Right ventricle myocardium superior (tissue), 1 donor: ENCODE results near the gene C9orf78. TPM values are rescaled to one million over a fixed set of nuclear protein-coding genes. Genes with fewer than 3 reads are reported as not detected.
"Not testable (repeated sequence)": the region's sequence is repeated elsewhere in the genome, so short reads cannot be mapped to it uniquely, and the experiment has no call there.

Experiments used
- ATAC-seq: fragments of 200-7000 bp; cut with Tn5 transposase; one replicate; pipeline ENCODE4 v1.9.1; 2020; ENCODE audit warnings: mild to moderate bottlenecking; ENCODE audit not compliant: poor library complexity
- DNase-seq: peaks from one replicate; pipeline ENCODE4 v3.0.0-alpha.2; 2020
- intact Hi-C: fragments of 100-400 bp; cut with DNase I; formaldehyde crosslinking; loops from one replicate; pipeline ENCODE4 v1.11.2; 2022
- microRNA-seq: library from miRNA; unstranded; fragments of <30 nt; microRNA quantifications from one replicate; pipeline ENCODE4 v1.2.0, GENCODE V29; 2020
- total RNA-seq: library from RNA; stranded (reverse); fragmentation: NEBNext Ultra II Directional; extraction: Animal tissue kit (Norgen Biotek cat#: 25700); gene quantifications from one replicate; pipeline ENCODE4 v1.2.1, GENCODE V29; 2021
- donor health status: DM: no; HTN: yes; CAD: no; lungs with severe emphysema.

Gene C9orf78
- total RNA-seq, 1 donor from 2014 or later, result 31.4 TPM

DNA sequence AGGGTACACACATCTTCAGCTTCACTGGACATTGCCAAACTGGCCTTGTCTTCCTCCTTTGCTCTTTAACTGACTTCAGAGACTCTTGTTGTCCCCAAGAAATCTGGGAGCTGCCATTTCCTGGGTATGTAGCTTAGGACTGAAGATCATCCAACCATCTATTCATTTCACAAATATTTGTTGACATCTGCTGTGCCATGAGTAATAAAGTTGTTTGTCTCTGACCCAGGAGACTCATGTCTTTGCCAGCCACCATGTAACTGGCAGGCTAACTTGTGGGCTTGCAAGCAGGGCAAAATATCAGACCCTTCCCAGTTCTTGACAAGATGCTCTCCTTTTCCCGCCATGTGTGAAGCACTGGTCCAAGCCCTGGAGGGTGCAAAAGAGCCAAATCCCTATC is 49.2 kb downstream of the C9orf78 start:
- DNase-seq (no peak), ATAC-seq (no peak)
- intact Hi-C loops, result loop anchor here (5.0 kb wide), 1 partner anchor 654 kb away; no protein-coding TSS in a partner anchor

DNA sequence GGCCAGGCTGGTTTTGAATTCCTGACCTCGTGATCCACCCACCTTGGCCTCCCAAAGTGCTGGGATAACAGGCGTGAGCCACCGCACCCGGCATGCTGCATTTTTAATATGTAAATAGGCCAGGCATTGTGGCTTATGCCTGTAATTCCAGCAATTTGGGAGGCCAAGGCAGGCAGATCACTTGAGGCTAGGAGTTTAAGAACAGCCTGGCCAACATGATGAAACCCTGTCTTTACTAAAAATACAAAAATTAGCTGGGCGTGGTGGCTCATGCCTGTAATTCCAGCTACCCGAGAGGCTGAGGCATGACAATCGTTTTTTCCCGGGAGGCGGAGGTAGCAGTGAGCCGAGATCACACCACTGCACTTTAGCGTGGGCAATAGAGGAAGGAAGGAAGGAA is 50.1 kb downstream of the C9orf78 start:
- ATAC-seq, DNase-seq: not testable (repeated sequence)
- intact Hi-C loops, result loop anchor here (5.0 kb wide), 2 partner anchors 143 to 653 kb away; partner anchors contain the start of gene ASB6

DNA sequence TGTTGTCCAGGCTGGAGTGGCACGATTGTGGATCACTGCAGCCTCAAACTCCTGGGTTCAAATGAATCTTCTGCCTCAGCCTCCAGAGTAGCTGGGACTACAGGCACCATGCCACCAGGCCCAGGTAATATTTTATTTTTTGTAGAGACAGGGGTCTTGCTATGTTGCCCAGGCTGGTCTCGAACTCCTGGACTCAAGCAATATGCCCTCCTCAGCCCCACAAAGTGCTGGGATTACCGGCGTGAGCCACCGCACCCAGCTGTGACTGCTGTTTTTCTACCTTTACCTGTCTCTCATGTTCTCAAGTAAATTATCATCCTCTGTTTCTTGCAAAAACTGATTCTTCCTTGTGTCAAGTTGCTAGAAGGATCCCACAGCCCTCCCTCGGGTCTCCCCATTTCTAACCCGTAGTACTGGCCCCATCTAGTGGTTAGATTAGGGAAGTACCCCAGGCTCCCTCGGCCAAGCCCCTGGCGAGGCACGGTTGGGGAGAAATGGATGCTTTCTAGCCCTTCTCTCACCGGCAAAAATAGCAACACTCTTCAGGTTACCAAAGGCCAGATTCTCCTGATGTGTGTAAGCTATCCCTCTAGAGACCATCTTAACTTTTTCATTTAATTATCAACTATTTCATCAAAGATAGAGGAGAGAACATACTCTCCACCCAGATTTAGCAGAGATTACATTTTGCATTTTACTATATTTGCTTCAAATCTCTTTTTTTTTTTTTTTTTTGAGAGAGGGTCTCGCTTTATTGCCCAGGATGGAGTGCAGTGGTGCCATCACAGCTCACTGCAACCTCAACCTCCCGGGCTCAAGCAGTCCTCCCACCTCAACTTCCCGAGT is 51.3 kb downstream of the C9orf78 start:
- DNase-seq, result peak; percentile 68
- ATAC-seq, result peak; percentile 96

DNA sequence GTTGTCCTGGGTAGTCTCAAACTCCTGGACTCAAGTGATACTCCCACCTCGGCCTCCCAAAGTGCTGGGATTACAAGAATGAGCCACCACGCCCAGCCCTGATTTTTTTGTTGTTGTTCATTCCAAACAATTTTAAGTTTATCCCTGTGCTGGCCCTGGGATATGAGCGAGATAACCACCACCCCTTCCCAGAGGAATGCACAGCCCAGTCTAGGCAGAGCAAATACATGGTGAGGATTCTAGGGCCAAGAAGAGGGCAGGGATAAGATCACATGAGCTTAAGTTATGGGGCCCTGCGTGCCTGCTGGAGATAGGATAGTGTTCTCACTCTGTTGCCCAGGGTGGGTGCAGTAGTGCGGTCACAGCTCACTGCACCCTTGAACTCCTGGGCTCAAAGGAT is 53.1 kb downstream of the C9orf78 start:
- intact Hi-C loops, result loop anchor here (2.0 to 5.0 kb wide), 2 partner anchors 43 to 140 kb away; partner anchors contain the start of gene ASB6
- DNase-seq, result no peak
- no peak for ATAC-seq

More for the DNA sequence above, 51.3 kb downstream of the C9orf78 start:
- intact Hi-C loops, result loop anchor here (2.0 to 5.0 kb wide), 2 partner anchors 45 to 141 kb away; partner anchors contain the start of gene ASB6

DNA sequence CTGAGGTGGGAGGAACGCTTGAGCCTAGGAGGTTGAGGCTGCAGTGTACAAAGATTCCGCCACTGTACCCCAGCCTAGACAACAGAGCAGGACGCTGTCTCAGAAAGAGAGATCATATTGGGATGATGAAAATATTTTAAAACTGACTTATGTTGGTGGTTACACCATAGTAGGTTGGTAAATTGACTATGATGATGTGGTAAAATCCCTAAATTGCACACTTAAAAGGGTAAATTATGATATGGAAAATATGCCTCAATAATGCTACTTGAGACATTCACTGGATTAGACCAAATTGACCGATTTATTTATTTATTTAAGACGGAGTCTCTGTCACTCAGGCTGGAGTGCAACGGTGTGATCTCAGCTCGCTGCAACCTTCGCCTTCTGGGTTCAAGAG is 53.9 kb downstream of the C9orf78 start:
- intact Hi-C loops, result loop anchor here (5.0 kb wide), 1 partner anchor 139 kb away; the partner anchor contains the start of gene ASB6
- ATAC-seq, result no peak
- DNase-seq, result no peak

DNA sequence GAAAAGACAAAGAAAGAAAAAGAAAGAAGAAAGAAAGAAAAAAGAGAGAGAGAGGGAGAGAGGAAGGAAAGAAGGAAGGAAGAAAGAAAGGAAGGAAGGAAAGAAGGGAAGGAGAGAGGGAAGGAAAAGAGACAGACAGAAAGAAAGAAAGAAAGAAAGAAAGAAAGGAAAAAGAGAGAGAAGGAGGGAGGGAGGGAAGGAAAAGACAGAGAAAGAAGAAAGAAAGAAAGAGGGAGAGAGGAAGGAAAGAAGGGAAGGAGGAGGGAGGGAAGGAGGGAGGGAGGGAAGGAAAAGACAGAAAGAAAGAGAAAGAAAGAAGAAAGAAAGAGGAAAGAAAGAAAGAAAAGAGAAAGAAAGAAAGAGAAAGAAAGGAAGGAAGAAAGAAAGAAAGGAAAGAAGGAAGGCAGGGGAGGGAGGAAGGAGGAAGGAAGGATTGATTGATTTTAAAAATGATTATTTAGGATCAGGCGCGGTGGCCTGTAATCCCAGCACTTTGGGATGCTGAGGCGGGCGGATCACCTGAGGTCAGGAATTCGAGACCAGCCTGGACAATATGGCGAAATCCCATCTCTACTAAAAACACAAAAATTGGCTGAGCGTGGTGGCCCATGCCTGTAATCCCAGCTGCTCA is 55.4 kb downstream of the C9orf78 start:
- intact Hi-C loops, result loop anchor here (5.0 kb wide), 1 partner anchor 137 kb away; the partner anchor contains the start of gene ASB6

DNA sequence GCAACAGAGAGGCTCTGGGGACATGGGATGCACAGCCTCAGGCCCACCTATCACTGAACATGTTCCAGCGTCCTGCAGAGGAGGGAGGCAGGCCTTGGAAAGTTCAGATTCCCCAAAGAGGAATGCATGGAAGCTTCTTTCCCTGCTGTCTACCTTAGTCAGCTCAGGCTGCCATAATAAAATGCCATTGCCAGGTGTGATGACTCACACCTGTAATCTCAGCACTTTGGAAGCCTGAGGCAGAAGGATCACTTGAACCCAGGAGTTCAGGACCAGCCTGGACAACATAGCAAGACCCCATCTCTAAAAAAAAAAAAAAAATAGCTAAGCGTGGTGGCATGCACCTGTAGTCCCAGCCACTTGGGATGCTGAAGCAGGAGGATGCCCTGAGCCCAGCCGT is 56.6 kb downstream of the C9orf78 start:
- ATAC-seq, result no peak
- intact Hi-C loops, result no loop called here
- no peak for DNase-seq

More for the DNA sequence above, 55.4 kb downstream of the C9orf78 start:
- ATAC-seq (no peak), DNase-seq (no peak)

DNA sequence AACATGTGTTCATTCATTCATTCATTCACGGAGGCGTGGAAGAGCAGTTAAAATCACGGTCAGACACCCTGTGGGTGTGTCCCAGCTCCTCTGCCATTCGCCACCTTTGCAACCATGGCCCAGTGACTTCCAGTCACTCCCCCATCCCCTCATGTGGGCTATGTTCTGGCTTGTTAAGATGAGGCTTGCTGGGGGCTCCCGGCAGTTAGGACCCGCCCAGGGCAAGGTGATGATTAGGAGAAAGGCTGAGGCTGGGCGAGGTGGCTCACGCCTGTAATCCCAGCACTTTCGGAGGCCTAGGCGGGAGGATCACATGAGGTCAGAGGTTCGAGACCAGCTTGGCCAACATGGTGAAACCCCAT is 57.3 kb downstream of the C9orf78 start:
- DNase-seq (no peak), ATAC-seq (no peak)
- intact Hi-C loops, result no loop called here

Small RNA genes lying within 50 kb of the gene (microRNA-seq; reads per million reads assigned to microRNA genes)
- gene MIR6855, result not detected

Other genes starting within 250 kb of the C9orf78 start
- gene C9orf50, start 214.2 kb downstream of the C9orf78 start, total RNA-seq, result not detected
- 66.7 TPM for gene NTMT1, start 209.1 kb downstream of the C9orf78 start, total RNA-seq
- 7.9 TPM for gene ASB6, start 193.1 kb downstream of the C9orf78 start, total RNA-seq
- 0.89 TPM for gene PRRX2, start 169.6 kb downstream of the C9orf78 start, total RNA-seq
- gene PTGES, start 82.2 kb downstream of the C9orf78 start, total RNA-seq, result 4.5 TPM
- 10.0 TPM for gene TOR1B, start 32.1 kb downstream of the C9orf78 start, total RNA-seq
- 12.0 TPM for gene TOR1A, start 11.1 kb downstream of the C9orf78 start, total RNA-seq
- gene USP20, start 183 bp upstream of the C9orf78 start, total RNA-seq, result 10.4 TPM
- 21.5 TPM for gene FNBP1, start 207.9 kb upstream of the C9orf78 start, total RNA-seq
- 20.4 TPM for gene GPR107, start 218.6 kb upstream of the C9orf78 start, total RNA-seq